ENCODE measurements around the gene APP.

DNA sequence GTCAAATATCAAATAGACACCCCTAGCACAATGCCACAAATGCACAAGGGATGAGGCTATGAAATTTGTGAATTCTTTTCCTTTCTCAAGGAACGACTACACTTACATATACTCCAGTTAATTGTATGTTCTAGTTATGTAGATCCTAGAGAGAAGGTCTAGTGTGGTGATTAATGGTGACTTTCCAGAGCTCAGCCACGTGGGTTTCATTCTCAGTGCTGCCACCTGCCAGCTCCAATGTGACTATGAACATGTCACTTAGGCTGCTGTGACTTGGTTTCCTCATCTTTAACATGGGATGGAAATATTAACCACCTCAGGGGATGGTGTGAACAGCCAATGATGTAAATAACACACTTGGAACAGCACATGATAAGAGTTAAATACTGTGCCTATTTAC lies 138.3 kb downstream of the APP start:
- TF ChIP-seq, protein P1, sequence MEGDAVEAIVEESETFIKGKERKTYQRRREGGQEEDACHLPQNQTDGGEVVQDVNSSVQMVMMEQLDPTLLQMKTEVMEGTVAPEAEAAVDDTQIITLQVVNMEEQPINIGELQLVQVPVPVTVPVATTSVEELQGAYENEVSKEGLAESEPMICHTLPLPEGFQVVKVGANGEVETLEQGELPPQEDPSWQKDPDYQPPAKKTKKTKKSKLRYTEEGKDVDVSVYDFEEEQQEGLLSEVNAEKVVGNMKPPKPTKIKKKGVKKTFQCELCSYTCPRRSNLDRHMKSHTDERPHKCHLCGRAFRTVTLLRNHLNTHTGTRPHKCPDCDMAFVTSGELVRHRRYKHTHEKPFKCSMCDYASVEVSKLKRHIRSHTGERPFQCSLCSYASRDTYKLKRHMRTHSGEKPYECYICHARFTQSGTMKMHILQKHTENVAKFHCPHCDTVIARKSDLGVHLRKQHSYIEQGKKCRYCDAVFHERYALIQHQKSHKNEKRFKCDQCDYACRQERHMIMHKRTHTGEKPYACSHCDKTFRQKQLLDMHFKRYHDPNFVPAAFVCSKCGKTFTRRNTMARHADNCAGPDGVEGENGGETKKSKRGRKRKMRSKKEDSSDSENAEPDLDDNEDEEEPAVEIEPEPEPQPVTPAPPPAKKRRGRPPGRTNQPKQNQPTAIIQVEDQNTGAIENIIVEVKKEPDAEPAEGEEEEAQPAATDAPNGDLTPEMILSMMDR (IDR thresholded peaks at IDR 0.05): no peak
- no peak for TF ChIP-seq EZH2 (IDR thresholded peaks at IDR 0.05)

Data from neural progenitor cell (in vitro differentiated cells).